ENCODE results near the gene ARL6.
A peak's percentile ranks its signal among the peaks of the same experiment; 100 is the strongest.

The ARL6 gene, protein sequence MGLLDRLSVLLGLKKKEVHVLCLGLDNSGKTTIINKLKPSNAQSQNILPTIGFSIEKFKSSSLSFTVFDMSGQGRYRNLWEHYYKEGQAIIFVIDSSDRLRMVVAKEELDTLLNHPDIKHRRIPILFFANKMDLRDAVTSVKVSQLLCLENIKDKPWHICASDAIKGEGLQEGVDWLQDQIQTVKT

DNA sequence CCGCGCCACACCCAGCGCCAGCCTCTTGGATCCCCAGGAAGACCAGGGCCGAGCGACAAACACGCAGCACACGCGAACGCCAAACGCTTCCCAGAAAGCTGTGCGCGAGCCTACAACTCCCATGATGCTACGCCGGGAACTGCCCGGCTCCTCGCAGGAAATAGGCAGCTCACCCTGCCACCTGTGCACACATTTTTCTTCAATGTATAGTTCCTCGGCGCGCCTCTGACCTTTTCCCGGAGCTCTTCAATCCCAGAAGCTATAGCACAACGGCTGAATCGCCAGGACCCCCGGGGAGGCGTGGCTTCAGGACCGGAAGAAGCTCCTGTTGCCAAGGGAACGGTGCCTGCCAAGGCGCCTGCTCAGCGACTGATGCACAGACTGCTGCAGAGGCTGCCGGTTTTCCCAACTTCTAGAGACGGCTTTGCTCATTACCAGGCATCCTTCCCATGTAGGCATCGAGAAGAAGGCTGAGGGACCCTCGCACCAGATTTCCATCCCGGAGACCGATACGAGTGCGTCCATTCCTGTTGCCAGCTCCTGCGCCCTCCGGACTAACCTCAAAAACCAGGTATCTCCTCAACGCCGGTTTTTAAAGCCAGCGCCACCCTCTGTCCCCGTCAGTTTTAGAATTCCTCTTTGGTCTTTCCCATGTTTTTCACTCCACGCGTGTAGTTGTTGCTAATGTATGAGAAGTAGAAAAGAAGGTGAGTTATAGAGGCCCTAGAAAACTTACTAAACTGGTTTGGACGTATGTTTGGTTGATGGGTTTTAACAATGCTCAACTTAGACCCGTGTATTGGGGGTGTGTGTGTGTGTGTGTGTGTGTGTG is at the start of gene ARL6:
Gene ARL6, plus strand, starts transcription at position 352 of the 832 bp plus-strand sequence. CDS start 3,350 bp downstream, outside the sequence.
- DNase-seq: peak; percentile 91

GRCh38 chr3:97719156-97719821 is 45.3 kb upstream of the ARL6 start:
- peak; percentile 65 for DNase-seq

GRCh38 chr3:97720417-97720816 is 44.1 kb upstream of the ARL6 start:
- DNase-seq: no peak

- DNase-seq: no peak
Observed at GRCh38 chr3:97721446-97721845, 43.1 kb upstream of the ARL6 start.

DNA sequence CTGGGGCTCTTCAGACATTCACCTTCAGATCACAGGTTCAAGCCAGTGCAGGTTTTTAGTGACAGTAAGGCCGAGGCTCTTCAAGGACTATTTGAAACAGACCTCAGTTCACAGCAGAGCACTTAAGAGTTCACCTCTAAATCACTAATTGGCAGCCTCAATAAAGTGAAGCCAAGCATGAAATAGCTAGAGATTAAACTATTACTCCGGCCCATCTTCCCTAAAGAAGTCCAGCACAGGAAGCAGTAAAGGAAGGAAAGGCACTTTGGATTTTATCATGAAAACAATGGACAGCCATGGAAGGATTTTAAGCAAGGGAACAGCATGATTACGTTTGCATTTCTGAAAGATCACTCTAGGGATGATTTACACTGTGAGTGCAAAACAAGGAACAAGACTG is 27.6 kb upstream of the ARL6 start:
- no peak for DNase-seq

GRCh38 chr3:97738761-97739160 is 25.8 kb upstream of the ARL6 start:
- no peak for DNase-seq

- DNase-seq: no peak
Observed at GRCh38 chr3:97742036-97742435, 22.5 kb upstream of the ARL6 start.

- no peak for DNase-seq
Observed at GRCh38 chr3:97744289-97744688, 20.3 kb upstream of the ARL6 start.

DNA sequence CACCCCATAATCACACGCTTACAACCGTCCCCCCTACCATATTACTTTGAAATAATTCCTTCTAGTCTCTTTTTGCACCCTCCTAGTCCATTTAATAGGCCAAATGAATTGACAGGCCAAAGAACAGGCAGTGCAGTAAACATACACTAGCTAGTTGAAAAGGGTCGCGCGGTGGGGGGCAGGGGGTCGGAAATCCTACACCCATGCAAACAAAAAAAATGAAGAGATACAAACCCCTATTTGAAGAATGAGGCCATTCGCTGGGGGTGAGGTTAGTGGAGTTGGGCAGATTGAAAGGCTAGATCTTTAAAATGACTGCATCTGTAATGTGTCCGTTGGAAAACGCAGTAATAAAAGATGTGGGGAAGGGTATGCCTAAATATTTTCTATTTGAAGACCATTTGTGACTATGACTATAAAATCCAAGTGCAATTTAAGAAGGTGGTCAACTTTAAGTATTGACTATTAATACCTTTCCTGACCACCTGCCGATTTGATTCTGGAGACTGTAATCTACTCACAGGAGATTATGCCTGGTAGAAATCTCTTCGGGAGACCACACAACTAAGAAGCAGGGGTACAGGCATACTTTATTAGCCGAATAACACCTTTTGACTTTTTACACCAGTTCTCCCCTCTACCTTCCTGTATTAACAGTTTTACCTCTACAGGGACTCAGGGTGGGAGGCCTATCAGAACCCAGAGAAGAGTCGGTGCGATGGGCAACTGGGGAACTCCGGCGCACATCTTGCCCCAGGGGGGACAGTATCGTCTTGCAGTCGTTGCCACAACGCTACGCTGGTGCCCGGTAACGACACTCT is 762 bp upstream of the ARL6 start:
- no peak for DNase-seq

- DNase-seq: no peak
Observed at GRCh38 chr3:97765336-97765735, 778 bp downstream of the ARL6 start.

DNA sequence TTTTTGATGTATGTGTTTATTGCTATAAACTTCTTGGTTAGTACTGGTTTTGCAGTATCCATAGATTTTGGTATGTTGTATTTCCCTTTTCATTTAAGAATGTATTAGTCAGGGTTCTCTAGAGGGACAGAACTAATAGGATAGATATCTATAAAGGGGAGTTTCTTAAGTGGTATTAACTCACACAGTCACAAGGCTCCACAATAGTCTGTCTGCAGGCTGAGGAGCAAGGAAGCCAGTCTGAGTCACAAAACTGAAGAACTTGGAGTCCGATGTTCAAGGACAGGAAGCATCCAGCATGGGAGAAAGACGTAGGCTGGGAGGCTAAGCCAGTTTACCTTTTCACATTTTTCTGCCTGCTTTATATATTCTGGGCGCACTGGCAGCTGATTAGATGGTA is 8.4 kb downstream of the ARL6 start:
- DNase-seq: no peak

- DNase-seq: no peak
Observed at GRCh38 chr3:97778152-97778551, 13.6 kb downstream of the ARL6 start.

DNA sequence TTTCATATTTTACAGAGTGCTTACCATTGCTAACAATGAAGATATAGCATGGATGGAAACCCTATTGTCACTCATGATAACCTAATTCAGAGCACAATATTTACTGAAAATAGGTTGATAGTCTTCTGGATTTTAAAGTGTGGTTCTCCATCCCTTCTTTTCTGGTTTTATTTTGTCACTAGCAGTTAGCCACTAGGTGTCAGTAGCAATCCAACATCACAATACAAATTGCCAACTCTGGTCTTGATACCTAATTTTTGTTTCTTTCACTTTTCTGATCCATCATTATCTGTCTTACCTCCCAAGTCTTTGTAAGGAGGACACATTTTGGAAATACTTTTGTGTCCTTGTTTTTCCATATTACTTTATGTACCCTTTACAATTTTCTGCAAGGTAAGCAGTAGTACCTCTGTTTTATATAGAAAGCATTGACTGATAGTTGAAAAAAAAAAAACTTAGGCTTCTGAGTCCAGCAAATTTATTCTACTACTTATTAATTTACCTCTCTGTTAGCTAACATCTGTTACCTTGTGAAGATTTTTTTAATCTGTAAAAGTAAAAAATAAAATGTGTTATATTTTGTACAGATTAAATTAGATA is 29.0 kb downstream of the ARL6 start:
- DNase-seq: peak; percentile 70

- DNase-seq: no peak
Observed at GRCh38 chr3:97795951-97796350, 31.4 kb downstream of the ARL6 start.

DNA sequence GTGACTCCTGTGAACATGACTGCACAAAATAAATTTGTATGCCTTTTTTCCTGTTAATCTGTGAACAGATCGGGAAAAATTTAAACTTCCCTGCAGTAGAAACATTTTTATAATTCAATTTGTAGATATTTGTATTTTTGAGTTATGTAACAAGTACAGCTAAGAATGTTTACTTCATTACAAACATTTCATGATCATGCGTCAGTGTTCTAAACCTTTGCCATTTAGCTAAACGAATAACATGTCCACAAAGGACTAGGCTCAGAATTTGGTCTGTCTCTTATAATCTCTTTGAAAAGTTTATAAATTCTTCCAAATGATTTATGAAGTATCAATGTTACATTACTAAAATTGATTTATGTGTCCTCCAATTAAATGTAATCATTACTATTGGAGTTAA is 39.9 kb downstream of the ARL6 start:
- DNase-seq: no peak

GRCh38 chr3:97810779-97811390 is 46.3 kb downstream of the ARL6 start:
- DNase-seq: no peak

GRCh38 chr3:97815149-97815917 is 50.8 kb downstream of the ARL6 start:
- DNase-seq: no peak

DNA sequence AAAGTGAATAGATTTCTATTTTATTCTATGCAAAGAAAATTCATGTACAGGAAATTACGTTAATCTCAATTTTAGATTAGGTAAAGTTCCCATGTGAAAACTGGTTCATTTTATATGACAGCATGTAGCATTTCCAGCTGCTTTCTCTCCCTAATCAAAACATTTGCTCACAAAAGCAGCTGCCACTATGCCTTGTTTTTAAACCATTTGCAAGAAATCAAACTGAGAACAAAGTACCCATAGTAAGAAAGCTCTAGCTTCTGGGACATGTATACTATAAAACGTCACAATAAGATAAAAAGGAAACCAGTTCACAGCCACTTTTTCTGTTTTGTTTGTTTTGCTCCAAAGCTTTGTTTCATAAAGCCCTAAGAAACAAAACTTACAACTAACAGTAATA is 52.3 kb downstream of the ARL6 start:
- no peak for DNase-seq

DNA sequence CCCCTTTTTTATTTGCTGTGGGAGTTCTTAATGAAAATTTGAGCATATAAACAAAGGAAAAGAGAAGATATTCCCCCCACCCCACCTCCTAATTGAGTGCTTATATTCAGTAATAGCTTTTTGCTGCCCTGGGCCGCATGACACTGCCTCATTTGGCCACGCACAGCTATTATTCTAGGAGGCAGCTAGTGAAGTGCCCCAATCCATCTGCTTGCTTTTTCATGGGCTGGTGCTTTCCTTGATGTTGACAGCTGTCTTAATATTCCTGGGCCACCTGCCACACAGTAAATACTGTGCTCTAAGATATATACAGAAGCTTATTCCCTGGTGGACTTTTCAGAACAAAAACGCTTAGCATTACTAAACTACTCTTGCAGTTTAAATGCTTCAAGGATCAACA is 53.4 kb downstream of the ARL6 start:
- no peak for DNase-seq

- no peak for DNase-seq
Observed at GRCh38 chr3:97820780-97821179, 56.2 kb downstream of the ARL6 start.

- DNase-seq: no peak
Observed at GRCh38 chr3:97821287-97821773, 56.8 kb downstream of the ARL6 start.

All from hematopoietic multipotent progenitor cell treated with erythropoietin and hydrocortisone succinate and interleukin-3 and kit ligand, for 8 days (in vitro differentiated cells).